Stomach (tissue), 9 donors: Measurements from ENCODE around the gene NAA35. TPM values are rescaled to one million over a fixed set of nuclear protein-coding genes. Genes with fewer than 3 reads are reported as not detected.

Source experiments
- DNase-seq, 2 donors: peaks; one replicate each; pipeline versions ENCODE4 v3.0.0 to v3.0.0-alpha.2; 2013 to 2019
- H3K27ac ChIP-seq, 5 donors: fragments of 200-600 bp in 4 of 5; sonication (generic) in 4 of 5; one replicate each; pipeline ENCODE4 v1.5.1; 2013 to 2019; ENCODE audit warnings: mild to moderate bottlenecking in 1 of 5, moderate library complexity in 1 of 5
- H3K27me3 ChIP-seq, 3 donors: fragments of 200-600 bp; sonication (generic); one replicate each; pipeline ENCODE4 v1.5.1; 2017 to 2019; ENCODE audit warnings: mixed run types in 1 of 3
- H3K36me3 ChIP-seq, 4 donors: fragments of 200-600 bp; sonication (generic); 1 replicate in 3 of 4; 2 replicates in 1 of 4; pipeline ENCODE4 v1.5.1; 2016 to 2019
- H3K4me1 ChIP-seq, 4 donors: fragments of 200-600 bp; sonication (generic); one replicate each; pipeline ENCODE4 v1.5.1; 2016 to 2019
- H3K4me3 ChIP-seq, 4 donors: fragments of 200-600 bp; sonication (generic) in 3 of 4; one replicate each; pipeline ENCODE4 v1.5.1; 2016 to 2019; ENCODE audit warnings: mild to moderate bottlenecking in 1 of 4
- H3K9me3 ChIP-seq, 4 donors: fragments of 200-600 bp; sonication (generic); one replicate each; pipeline ENCODE4 v1.5.1; 2016 to 2019
- CTCF ChIP-seq, 7 experiments: fragments of 450-650 bp in 4 of 7; fragments of 200-600 bp in 3 of 7; sonication (generic) in 3 of 7; IDR thresholded peaks; one replicate each; pipeline ENCODE4 v1.5.1; 2016 to 2019; ENCODE audit warnings: antibody characterized with exemption in 7 of 7, control low read depth in 2 of 7, mild to moderate bottlenecking in 1 of 7
- EP300 ChIP-seq: sonication (generic); formaldehyde crosslinking; IDR thresholded peaks from one replicate; pipeline ENCODE4 v1.6.1; 2017; ENCODE audit warnings: antibody characterized with exemption
- POLR2A ChIP-seq, 4 donors: fragments of 450-650 bp; IDR thresholded peaks; one replicate each; pipeline ENCODE4 v1.6.1; 2016; ENCODE audit warnings: antibody characterized with exemption in 4 of 4, control low read depth in 2 of 4, mild to moderate bottlenecking in 1 of 4, moderate library complexity in 1 of 4
- POLR2AphosphoS5 ChIP-seq, 3 donors: sonication (generic); formaldehyde crosslinking; IDR thresholded peaks; one replicate each; pipeline ENCODE4 v1.6.1; 2016; ENCODE audit warnings: antibody characterized with exemption in 3 of 3
- WGBS, 5 donors: extraction: QIAGEN DNeasy Blood & Tissue Kit in 3 of 5; methylation state at CpG; one replicate each; pipeline versions ENCODE4 v1.1.5 to v1.1.7; 2013 to 2018; 5-methylcytosine and 5-hydroxymethylcytosine counted together
- intact Hi-C: fragments of 100-400 bp; cut with DNase I; formaldehyde crosslinking; loops from one replicate; pipeline ENCODE4 v1.15.1; 2023; ENCODE audit warnings: low total_unique reads
- polyA plus RNA-seq, 3 donors: library from polyadenylated mRNA; stranded (reverse); fragments of 200-250 nt; gene quantifications; one replicate each; pipeline ENCODE4 v1.2.3, GENCODE V29; 2013
- total RNA-seq, 5 donors: library from RNA; depleted of rRNA; stranded (reverse); fragments of >200 nt; gene quantifications; one replicate each; pipeline versions ENCODE4 v1.1.0 to v1.2.3, GENCODE V29; 2014 to 2016
- donor health status: healthy with polysubstance abuse.
- donor health status: Bipolar disorder and iron deficiency.
- donor health status: healthy.

The NAA35 gene
- total and polyA plus RNA-seq, 8 donors, result 6.0 to 67.0 (median 10.4) TPM

- Histone ChIP-seq H3K4me3 (no peak overlapping the region), H3K27me3 (no peaks in the 10 kb centered on the region), H3K9me3 (no peaks in the 10 kb centered on the region), H3K4me1 (no peaks in the 10 kb centered on the region), H3K27ac (no peak overlapping the region), H3K36me3 (peaks cover 0 to 12% (median 1%) of the 10 kb centered on the region in 4 donors)
- intact Hi-C loops, result no loop called here
- WGBS, 5 donors, result 30 to 62% (median 53%) methylated on average over 6 of the region's 6 CpGs
- peak in 1 of 2 donors; percentile 27 for DNase-seq
- TF ChIP-seq CTCF (IDR thresholded peaks at IDR 0.05), result no peak
- TF ChIP-seq EP300, result no peak
- TF ChIP-seq POLR2AphosphoS5 (IDR thresholded peaks at IDR 0.05), result no peak
- no peak for TF ChIP-seq POLR2A (IDR thresholded peaks at IDR 0.05)
Observed at GRCh38 chr9:85898332-85898731, 42.6 kb upstream of the NAA35 start.

- no peak for DNase-seq
- no peaks in the 10 kb centered on the region for H3K4me1 ChIP-seq
- intact Hi-C loops, result no loop called here
Observed at GRCh38 chr9:85899388-85899787, 41.6 kb upstream of the NAA35 start.

GRCh38 chr9:85900504-85901201 lies 40.3 kb upstream of the NAA35 start:
- intact Hi-C loops, result no loop called here
- no peaks in the 10 kb centered on the region for H3K4me1 ChIP-seq

More at GRCh38 chr9:85899388-85899787, 41.6 kb upstream of the NAA35 start:
- Histone ChIP-seq H3K36me3 (peaks cover 0 to 12% (median 0%) of the 10 kb centered on the region in 4 donors), H3K27ac (no peak overlapping the region), H3K27me3 (no peaks in the 10 kb centered on the region), H3K9me3 (no peaks in the 10 kb centered on the region), H3K4me3 (no peak overlapping the region)
- TF ChIP-seq CTCF (IDR thresholded peaks at IDR 0.05), result no peak
- no peak for TF ChIP-seq EP300
- no peak for TF ChIP-seq POLR2AphosphoS5 (IDR thresholded peaks at IDR 0.05)
- no peak for TF ChIP-seq POLR2A (IDR thresholded peaks at IDR 0.05)
- 93 to 96% (median 95%) methylated on average over 14 to 16 of the region's 16 CpGs for WGBS, 5 donors

GRCh38 chr9:85904975-85905374 lies 36.0 kb upstream of the NAA35 start:
- H3K36me3 ChIP-seq, result no peaks in the 10 kb centered on the region
- no peaks in the 10 kb centered on the region for H3K9me3 ChIP-seq
- TF ChIP-seq POLR2A (IDR thresholded peaks at IDR 0.05), result no peak
- no peak for TF ChIP-seq POLR2AphosphoS5 (IDR thresholded peaks at IDR 0.05)
- no peak for TF ChIP-seq CTCF (IDR thresholded peaks at IDR 0.05)
- no peak for TF ChIP-seq EP300
- no peak overlapping the region for H3K4me3 ChIP-seq
- DNase-seq, result no peak
- no peaks in the 10 kb centered on the region for H3K4me1 ChIP-seq
- 65 to 88% (median 77%) methylated on average over 2 of the region's 2 CpGs for WGBS, 5 donors
- intact Hi-C loops, result no loop called here
- no peak overlapping the region for H3K27ac ChIP-seq
- H3K27me3 ChIP-seq, result no peaks in the 10 kb centered on the region

More at GRCh38 chr9:85900504-85901201, 40.3 kb upstream of the NAA35 start:
- Histone ChIP-seq H3K27me3 (no peaks in the 10 kb centered on the region), H3K9me3 (no peaks in the 10 kb centered on the region), H3K4me3 (no peak overlapping the region), H3K27ac (no peak overlapping the region), H3K36me3 (peaks cover 0 to 6% (median 0%) of the 10 kb centered on the region in 4 donors)
- WGBS, 5 donors, result 56 to 66% (median 64%) methylated on average over 9 of the region's 9 CpGs
- TF ChIP-seq POLR2AphosphoS5 (IDR thresholded peaks at IDR 0.05) (no peak), CTCF (IDR thresholded peaks at IDR 0.05) (peak in 2 of 7 experiments; percentile 16 to 30), EP300 (no peak), POLR2A (IDR thresholded peaks at IDR 0.05) (no peak)
- DNase-seq, result peak in 1 of 2 donors; percentile 39
